GM21619 (cell line): Measurements from ENCODE around the gene MLPH.

ENCODE experiments used
- ATAC-seq: cut with Tn5 transposase; IDR thresholded peaks from one replicate; pipeline ENCODE4 v1.9.1; 2021; ENCODE audit not compliant: unreplicated experiment

Gene MLPH

GRCh38 chr2:237598468-237599208 is 111.6 kb downstream of the MLPH start:
- no peak for ATAC-seq

GRCh38 chr2:237599465-237600110 is 112.5 kb downstream of the MLPH start:
- no peak for ATAC-seq

- no peak for ATAC-seq
These were observed 113.3 kb downstream of the MLPH start for GRCh38 chr2:237600205-237600846.

- no peak for ATAC-seq
These were observed 114.5 kb downstream of the MLPH start for GRCh38 chr2:237601453-237602116.

- ATAC-seq = no peak
These were observed 115.4 kb downstream of the MLPH start for GRCh38 chr2:237602409-237602808.

GRCh38 chr2:237603049-237603717 is 116.1 kb downstream of the MLPH start:
- ATAC-seq = no peak

- no peak for ATAC-seq
These were observed 116.8 kb downstream of the MLPH start for GRCh38 chr2:237603718-237604362.

- ATAC-seq = no peak
These were observed 117.3 kb downstream of the MLPH start for GRCh38 chr2:237604391-237604790.
